ENCODE measurements around the gene JMJD1C. TPM values are rescaled to one million over a fixed set of nuclear protein-coding genes. Genes with fewer than 3 reads are reported as not detected.

Gene JMJD1C
- polyA plus RNA-seq, 3 donors = 96.7 to 112 (median 108) TPM

- no peak for DNase-seq (ENCODE audit: low read depth in 3 of 3, low spot score in 2 of 3)
These were observed 26.2 kb downstream of the JMJD1C start for GRCh38 chr10:63439607-63440006.

GRCh38 chr10:63438506-63439498, 27.0 kb downstream of the JMJD1C start:
- no peak for DNase-seq (ENCODE audit: low read depth in 3 of 3, low spot score in 2 of 3)

GRCh38 chr10:63437116-63437949, 28.4 kb downstream of the JMJD1C start:
- no peak for DNase-seq (ENCODE audit: low read depth in 3 of 3, low spot score in 2 of 3)

- no peak for DNase-seq (ENCODE audit: low read depth in 3 of 3, low spot score in 2 of 3)
These were observed 29.6 kb downstream of the JMJD1C start for GRCh38 chr10:63436225-63436624.

- DNase-seq (ENCODE audit: low read depth in 3 of 3, low spot score in 2 of 3) = no peak
These were observed 30.6 kb downstream of the JMJD1C start for GRCh38 chr10:63434866-63435854.

GRCh38 chr10:63431962-63432797, 33.6 kb downstream of the JMJD1C start:
- DNase-seq (ENCODE audit: low read depth in 3 of 3, low spot score in 2 of 3) = no peak

GRCh38 chr10:63430999-63431356, 34.8 kb downstream of the JMJD1C start:
- DNase-seq (ENCODE audit: low read depth in 3 of 3, low spot score in 2 of 3) = no peak

- no peak for DNase-seq (ENCODE audit: low read depth in 3 of 3, low spot score in 2 of 3)
These were observed 35.4 kb downstream of the JMJD1C start for GRCh38 chr10:63430091-63430998.

GRCh38 chr10:63429281-63429680, 36.5 kb downstream of the JMJD1C start:
- no peak for DNase-seq (ENCODE audit: low read depth in 3 of 3, low spot score in 2 of 3)

- no peak for DNase-seq (ENCODE audit: low read depth in 3 of 3, low spot score in 2 of 3)
These were observed 38.8 kb downstream of the JMJD1C start for GRCh38 chr10:63427013-63427412.

GRCh38 chr10:63425512-63425911, 40.3 kb downstream of the JMJD1C start:
- DNase-seq (ENCODE audit: low read depth in 3 of 3, low spot score in 2 of 3) = no peak

GRCh38 chr10:63424576-63424975, 41.2 kb downstream of the JMJD1C start:
- no peak for DNase-seq (ENCODE audit: low read depth in 3 of 3, low spot score in 2 of 3)

- no peak for DNase-seq (ENCODE audit: low read depth in 3 of 3, low spot score in 2 of 3)
These were observed 42.3 kb downstream of the JMJD1C start for GRCh38 chr10:63423494-63423893.

- DNase-seq (ENCODE audit: low read depth in 3 of 3, low spot score in 2 of 3) = no peak
These were observed 44.2 kb downstream of the JMJD1C start for GRCh38 chr10:63421591-63421990.

GRCh38 chr10:63416376-63416775, 49.4 kb downstream of the JMJD1C start:
- DNase-seq (ENCODE audit: low read depth in 3 of 3, low spot score in 2 of 3) = no peak

GRCh38 chr10:63415640-63416244, 50.0 kb downstream of the JMJD1C start:
- DNase-seq (ENCODE audit: low read depth in 3 of 3, low spot score in 2 of 3) = no peak

GRCh38 chr10:63414481-63415260, 51.1 kb downstream of the JMJD1C start:
- DNase-seq (ENCODE audit: low read depth in 3 of 3, low spot score in 2 of 3) = no peak
